Thoracic aorta (tissue), 2 donors: ENCODE data around the gene RAB3GAP1. TPM values are rescaled to one million over a fixed set of nuclear protein-coding genes. Genes with fewer than 3 reads are reported as not detected.

Experiments used
- ATAC-seq: fragments of 150-250 bp; one replicate; pipeline ENCODE4 v1.8.0; 2017; ENCODE audit warnings: low read depth; ENCODE audit not compliant: insufficient number of reproducible peaks, low FRiP score
- DNase-seq: peaks from one replicate; pipeline ENCODE4 v3.0.0-alpha.2; 2020; ENCODE audit warnings: low spot score
- H3K27ac ChIP-seq, 2 donors: fragments of 200-600 bp; sonication (generic); 1 replicate in 1 of 2; 2 replicates in 1 of 2; pipeline ENCODE4 v1.5.1; 2016; ENCODE audit warnings: mild to moderate bottlenecking in 2 of 2, moderate library complexity in 2 of 2
- H3K27me3 ChIP-seq: fragments of 200-600 bp; sonication (generic); replicated peaks from 2 replicates; pipeline ENCODE4 v1.6.0; 2016; ENCODE audit warnings: mild to moderate bottlenecking; ENCODE audit not compliant: insufficient read depth
- H3K36me3 ChIP-seq: fragments of 200-600 bp; sonication (generic); one replicate; pipeline ENCODE4 v1.5.1; 2016
- H3K4me1 ChIP-seq, 2 donors: fragments of 200-600 bp; sonication (generic); 1 replicate in 1 of 2; 2 replicates in 1 of 2; pipeline versions ENCODE4 v1.5.1 to v1.6.0; 2016; ENCODE audit warnings: low read depth in 2 of 2, mild to moderate bottlenecking in 1 of 2; ENCODE audit not compliant: control insufficient read depth in 1 of 2
- H3K4me3 ChIP-seq: fragments of 200-600 bp; sonication (generic); 2 replicates; pipeline ENCODE4 v1.5.1; 2016; ENCODE audit warnings: mild to moderate bottlenecking
- H3K9me3 ChIP-seq: fragments of 200-600 bp; sonication (generic); 2 replicates; pipeline ENCODE4 v1.5.1; 2016
- total RNA-seq, 2 donors: library from RNA; depleted of rRNA; stranded (reverse); fragments of >200 nt; gene quantifications; one replicate each; pipeline versions ENCODE4 v1.1.0 to v1.2.3, GENCODE V29; 2016
- TF ChIP-seq, protein P1 (sequence below): fragments of 200-600 bp; sonication (generic); IDR thresholded peaks from one replicate; pipeline ENCODE4 v1.5.1; 2019; ENCODE audit warnings: antibody characterized with exemption

Gene RAB3GAP1
- total RNA-seq, 2 donors from 2014 or later = 56.0 to 69.4 TPM

DNA sequence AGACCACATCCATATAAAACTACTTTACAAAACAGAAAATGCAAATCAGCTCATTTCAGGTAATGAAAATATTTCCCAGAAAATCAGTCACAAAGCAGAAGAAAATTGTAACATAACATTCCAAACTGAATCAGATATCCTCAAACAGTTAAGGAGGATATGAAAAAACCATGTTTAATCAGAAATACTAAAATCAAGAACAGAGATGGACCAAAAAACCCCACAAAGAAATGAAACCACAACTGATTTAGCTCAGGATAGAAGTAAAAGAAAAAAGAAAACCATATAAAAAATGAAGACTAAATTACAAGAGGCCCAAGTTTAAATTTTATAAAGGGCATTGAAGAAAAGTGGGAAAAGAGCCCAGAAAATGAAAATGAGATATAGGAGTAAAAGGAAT is 102.9 kb downstream of the RAB3GAP1 start:
- DNase-seq = no peak
- no peak for ATAC-seq
- Histone ChIP-seq H3K36me3 (peaks cover 48% of the 10 kb centered on the region), H3K27ac (no peak overlapping the region), H3K9me3 (no peaks in the 10 kb centered on the region), H3K27me3 (no peaks in the 10 kb centered on the region), H3K4me1 (no peaks in the 10 kb centered on the region), H3K4me3 (no peak overlapping the region)
- TF ChIP-seq, protein P1, sequence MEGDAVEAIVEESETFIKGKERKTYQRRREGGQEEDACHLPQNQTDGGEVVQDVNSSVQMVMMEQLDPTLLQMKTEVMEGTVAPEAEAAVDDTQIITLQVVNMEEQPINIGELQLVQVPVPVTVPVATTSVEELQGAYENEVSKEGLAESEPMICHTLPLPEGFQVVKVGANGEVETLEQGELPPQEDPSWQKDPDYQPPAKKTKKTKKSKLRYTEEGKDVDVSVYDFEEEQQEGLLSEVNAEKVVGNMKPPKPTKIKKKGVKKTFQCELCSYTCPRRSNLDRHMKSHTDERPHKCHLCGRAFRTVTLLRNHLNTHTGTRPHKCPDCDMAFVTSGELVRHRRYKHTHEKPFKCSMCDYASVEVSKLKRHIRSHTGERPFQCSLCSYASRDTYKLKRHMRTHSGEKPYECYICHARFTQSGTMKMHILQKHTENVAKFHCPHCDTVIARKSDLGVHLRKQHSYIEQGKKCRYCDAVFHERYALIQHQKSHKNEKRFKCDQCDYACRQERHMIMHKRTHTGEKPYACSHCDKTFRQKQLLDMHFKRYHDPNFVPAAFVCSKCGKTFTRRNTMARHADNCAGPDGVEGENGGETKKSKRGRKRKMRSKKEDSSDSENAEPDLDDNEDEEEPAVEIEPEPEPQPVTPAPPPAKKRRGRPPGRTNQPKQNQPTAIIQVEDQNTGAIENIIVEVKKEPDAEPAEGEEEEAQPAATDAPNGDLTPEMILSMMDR = no peak

DNA sequence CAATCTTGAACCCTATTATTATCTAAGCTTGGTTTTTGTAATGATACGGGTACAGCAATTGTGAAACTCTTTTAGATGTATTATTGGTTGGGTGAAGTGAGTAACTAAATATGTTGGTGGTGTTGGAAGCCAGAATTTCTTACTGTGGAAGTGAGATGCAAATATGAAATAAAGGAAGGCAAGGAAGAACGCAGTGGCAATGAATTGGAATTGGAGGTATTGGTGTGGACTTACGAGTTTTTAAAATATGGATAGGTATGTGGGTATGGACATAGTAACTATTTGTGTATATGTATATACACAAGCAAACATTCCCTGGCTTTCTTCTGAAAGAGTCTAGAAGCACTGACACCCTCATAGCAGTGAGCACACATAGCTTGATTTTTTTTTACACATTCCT is 105.8 kb downstream of the RAB3GAP1 start:
- ATAC-seq (no peak), DNase-seq (no peak)
- TF ChIP-seq, protein P1 = no peak
- no peaks in the 10 kb centered on the region for H3K27me3 ChIP-seq
- H3K4me3 ChIP-seq = no peak overlapping the region
- H3K4me1 ChIP-seq = no peaks in the 10 kb centered on the region
- H3K27ac ChIP-seq = no peak overlapping the region
- no peaks in the 10 kb centered on the region for H3K9me3 ChIP-seq
- peaks cover 35% of the 10 kb centered on the region for H3K36me3 ChIP-seq

DNA sequence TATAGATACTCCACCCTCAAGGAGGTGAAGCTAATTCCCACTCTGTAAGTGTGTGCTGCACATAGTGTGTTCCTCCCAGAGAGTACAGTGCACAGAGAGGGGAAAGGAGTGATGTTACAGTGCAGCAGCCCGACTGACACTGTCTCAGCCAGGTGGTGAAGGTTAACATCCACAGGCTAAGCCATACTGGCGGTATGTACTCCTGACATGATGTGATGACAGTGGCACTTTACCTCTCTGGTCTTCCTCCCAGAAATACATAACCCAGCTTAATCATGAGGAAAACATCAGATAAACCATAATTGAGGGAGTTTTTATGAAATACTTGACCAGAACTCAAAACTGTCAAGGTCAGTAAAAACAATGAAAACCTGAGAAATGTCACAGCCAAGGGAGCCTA is 107.1 kb downstream of the RAB3GAP1 start:
- TF ChIP-seq, protein P1 = no peak
- H3K4me3 ChIP-seq = no peak overlapping the region
- no peak overlapping the region for H3K27ac ChIP-seq
- H3K4me1 ChIP-seq = no peaks in the 10 kb centered on the region
- no peaks in the 10 kb centered on the region for H3K27me3 ChIP-seq
- DNase-seq = no peak
- H3K36me3 ChIP-seq = peaks cover 35% of the 10 kb centered on the region
- ATAC-seq = no peak
- no peaks in the 10 kb centered on the region for H3K9me3 ChIP-seq

DNA sequence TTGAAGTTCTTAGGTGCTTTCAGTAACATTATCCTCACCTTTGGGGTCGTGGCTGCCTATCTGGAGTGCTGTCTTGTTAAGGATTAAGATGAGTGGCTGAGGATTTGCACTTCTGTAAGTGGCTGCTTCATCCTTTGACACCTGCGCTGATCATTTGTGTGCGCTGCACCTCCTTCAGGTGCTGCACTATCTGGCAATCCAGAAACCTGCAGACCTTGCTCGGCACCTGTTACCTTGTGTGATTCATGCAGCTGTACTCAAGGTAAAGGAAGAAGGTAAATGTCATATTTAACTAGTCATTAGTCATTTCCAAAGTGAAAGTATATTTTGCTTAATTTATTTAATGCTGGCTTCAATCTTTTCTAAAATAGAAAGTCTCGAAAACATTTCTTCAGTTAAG is 110.3 kb downstream of the RAB3GAP1 start:
- DNase-seq (no peak), ATAC-seq (no peak)
- Histone ChIP-seq H3K27me3 (no peaks in the 10 kb centered on the region), H3K4me1 (no peaks in the 10 kb centered on the region), H3K4me3 (no peak overlapping the region), H3K9me3 (no peaks in the 10 kb centered on the region), H3K36me3 (peaks cover 36% of the 10 kb centered on the region), H3K27ac (no peak overlapping the region)
- TF ChIP-seq, protein P1 = no peak

DNA sequence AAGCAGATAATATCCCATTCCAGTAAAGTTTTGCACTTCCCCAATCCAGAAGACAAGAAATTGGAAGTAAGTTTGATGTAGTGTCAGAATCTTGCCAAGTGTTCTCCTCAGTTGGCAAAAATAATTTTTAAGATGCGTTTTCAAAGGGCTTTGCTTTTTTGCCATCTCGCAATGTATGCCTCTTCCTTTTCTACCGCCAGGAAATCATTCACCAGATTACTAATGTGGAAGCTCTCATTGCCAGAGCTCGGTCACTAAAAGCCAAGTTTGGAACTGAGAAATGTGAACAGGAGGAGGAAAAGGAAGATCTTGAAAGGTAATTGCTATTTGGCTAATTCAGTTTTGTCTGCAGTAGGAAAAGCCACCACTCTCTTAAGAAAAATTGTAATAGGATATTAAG is 110.7 kb downstream of the RAB3GAP1 start:
- TF ChIP-seq, protein P1 = no peak
- ATAC-seq (no peak), DNase-seq (no peak)
- no peaks in the 10 kb centered on the region for H3K9me3 ChIP-seq
- no peak overlapping the region for H3K27ac ChIP-seq
- H3K4me1 ChIP-seq = no peaks in the 10 kb centered on the region
- peaks cover 34% of the 10 kb centered on the region for H3K36me3 ChIP-seq
- no peak overlapping the region for H3K4me3 ChIP-seq
- no peaks in the 10 kb centered on the region for H3K27me3 ChIP-seq
